HG03097 (cell line): ENCODE measurements around the gene GPR180.

ENCODE experiments used
- ATAC-seq: cut with Tn5 transposase; IDR thresholded peaks from one replicate; pipeline ENCODE4 v1.9.1; 2021; ENCODE audit not compliant: unreplicated experiment, low FRiP score

GPR180 gene

GRCh38 chr13:94640721-94641120 is 39.1 kb downstream of the GPR180 start:
- ATAC-seq: no peak

GRCh38 chr13:94641409-94641941 is 39.8 kb downstream of the GPR180 start:
- ATAC-seq: no peak

GRCh38 chr13:94646904-94647303 is 45.2 kb downstream of the GPR180 start:
- no peak for ATAC-seq

GRCh38 chr13:94656176-94656575 is 54.5 kb downstream of the GPR180 start:
- no peak for ATAC-seq

- no peak for ATAC-seq
Measured at GRCh38 chr13:94656766-94657165, 55.1 kb downstream of the GPR180 start.

- no peak for ATAC-seq
Measured at GRCh38 chr13:94657167-94657566, 55.5 kb downstream of the GPR180 start.

GRCh38 chr13:94658926-94659597 is 57.4 kb downstream of the GPR180 start:
- no peak for ATAC-seq

GRCh38 chr13:94659598-94659946 is 57.9 kb downstream of the GPR180 start:
- no peak for ATAC-seq

- no peak for ATAC-seq
Measured at GRCh38 chr13:94660695-94661326, 59.2 kb downstream of the GPR180 start.

GRCh38 chr13:94661406-94661805 is 59.7 kb downstream of the GPR180 start:
- ATAC-seq: no peak

- no peak for ATAC-seq
Measured at GRCh38 chr13:94662274-94662945, 60.8 kb downstream of the GPR180 start.

GRCh38 chr13:94664889-94665288 is 63.2 kb downstream of the GPR180 start:
- no peak for ATAC-seq

- no peak for ATAC-seq
Measured at GRCh38 chr13:94666065-94666464, 64.4 kb downstream of the GPR180 start.

- ATAC-seq: no peak
Measured at GRCh38 chr13:94667190-94667589, 65.5 kb downstream of the GPR180 start.

- ATAC-seq: no peak
Measured at GRCh38 chr13:94672400-94672799, 70.7 kb downstream of the GPR180 start.

GRCh38 chr13:94673851-94674250 is 72.2 kb downstream of the GPR180 start:
- no peak for ATAC-seq

- no peak for ATAC-seq
Measured at GRCh38 chr13:94674609-94675348, 73.1 kb downstream of the GPR180 start.

GRCh38 chr13:94677799-94678198 is 76.1 kb downstream of the GPR180 start:
- ATAC-seq: no peak

GRCh38 chr13:94678845-94679244 is 77.2 kb downstream of the GPR180 start:
- no peak for ATAC-seq

GRCh38 chr13:94679614-94680013 is 78.0 kb downstream of the GPR180 start:
- ATAC-seq: no peak

- no peak for ATAC-seq
Measured at GRCh38 chr13:94682229-94682628, 80.6 kb downstream of the GPR180 start.
